K562 (cell line): ENCODE measurements around the gene FREM1. TPM values are rescaled to one million over a fixed set of nuclear protein-coding genes. Genes with fewer than 3 reads are reported as not detected.

Experiments used
- ATF7 ChIP-seq: fragments of 450-650 bp; IDR thresholded peaks from 2 replicates; pipeline ENCODE4 v1.7.1; 2014; ENCODE audit warnings: mild to moderate bottlenecking, moderate library complexity
- BCOR ChIP-seq: fragments of 450-650 bp; IDR thresholded peaks from 2 replicates; pipeline ENCODE4 v1.6.1; 2016
- BHLHE40 ChIP-seq: IDR thresholded peaks from 2 replicates; pipeline ENCODE4 v1.6.1; 2011; ENCODE audit warnings: low read length, improper control_type of control experiment
- BRF2 ChIP-seq: IDR thresholded peaks from 3 replicates; pipeline ENCODE4 v1.6.1; 2011; ENCODE audit warnings: borderline replicate concordance, mild to moderate bottlenecking; ENCODE audit not compliant: insufficient read length, insufficient read depth
- CBFB ChIP-seq: sonication (generic); formaldehyde crosslinking; IDR thresholded peaks from 2 replicates; pipeline ENCODE4 v1.4.0; 2020; ENCODE audit warnings: mild to moderate bottlenecking, missing genetic modification reagents
- CCAR2 ChIP-seq: fragments of 200-400 bp; formaldehyde crosslinking; IDR thresholded peaks from 2 replicates; pipeline ENCODE4 v1.6.1; 2017; ENCODE audit warnings: mild to moderate bottlenecking, low read depth, low read length
- CEBPG ChIP-seq, 3 experiments: fragments of 200-800 bp in 1 of 3; sonication (Bioruptor generic) in 1 of 3; sonication (generic) in 1 of 3; formaldehyde crosslinking in 1 of 3; IDR thresholded peaks in 2 of 3; conservative IDR thresholded peaks in 1 of 3; 2 replicates each; pipeline versions ENCODE4 v1.6.1 to v1.8.0; 2016 to 2022; ENCODE audit warnings: missing compliant biosample characterization in 2 of 3, missing genetic modification characterization in 2 of 3, mild to moderate bottlenecking in 1 of 3, missing genetic modification reagents in 1 of 3
- CEBPZ ChIP-seq: fragments of 150-350 bp; IDR thresholded peaks from 2 replicates; pipeline ENCODE4 v1.6.1; 2014; ENCODE audit warnings: low read depth, mild to moderate bottlenecking, low read length, borderline replicate concordance
- FOXJ2 ChIP-seq: fragments of 200-800 bp; sonication (Bioruptor generic); IDR thresholded peaks from 2 replicates; pipeline ENCODE4 v1.6.1; 2016; ENCODE audit warnings: missing genetic modification characterization, missing compliant biosample characterization
- MYNN ChIP-seq, 2 experiments: sonication (generic); formaldehyde crosslinking in 1 of 2; IDR thresholded peaks; 2 replicates each; pipeline versions ENCODE4 v1.5.0 to v1.6.1; 2016 to 2020; ENCODE audit warnings: antibody characterized with exemption in 1 of 2, missing genetic modification reagents in 1 of 2
- NFXL1 ChIP-seq: fragments of 450-650 bp; formaldehyde crosslinking; IDR thresholded peaks from 2 replicates; pipeline ENCODE4 v1.4.0; 2021; ENCODE audit warnings: mild to moderate bottlenecking
- RBM17 ChIP-seq: fragments of 200-400 bp; formaldehyde crosslinking; IDR thresholded peaks from 2 replicates; pipeline ENCODE4 v1.6.1; 2017; ENCODE audit warnings: low read depth, mild to moderate bottlenecking, low read length, borderline replicate concordance
- TAF9B ChIP-seq: fragments of 450-650 bp; IDR thresholded peaks from 2 replicates; pipeline ENCODE4 v1.6.1; 2018; ENCODE audit warnings: mild to moderate bottlenecking; ENCODE audit not compliant: partially characterized antibody
- ZNF740 ChIP-seq, 3 experiments: fragments of 200-800 bp in 1 of 3; sonication (Bioruptor generic) in 1 of 3; sonication (generic) in 1 of 3; formaldehyde crosslinking in 1 of 3; IDR thresholded peaks; 2 replicates each; pipeline versions ENCODE4 v1.6.1 to v1.8.0; 2016 to 2022; ENCODE audit warnings: mild to moderate bottlenecking in 2 of 3, missing compliant biosample characterization in 2 of 3, missing genetic modification characterization in 2 of 3, missing genetic modification reagents in 1 of 3
- ZSCAN29 ChIP-seq: fragments of 450-650 bp; IDR thresholded peaks from 2 replicates; pipeline ENCODE4 v1.6.1; 2017
- polyA plus RNA-seq, 8 experiments: library from polyadenylated mRNA; depleted of rRNA in 4 of 8; stranded (reverse) in 5 of 8; unstranded in 3 of 8; fragments of >200 nt; fragmentation: Nextera tagmentation in 2 of 8; fragmentation: Illumina TruSeq in 1 of 8; extraction: Ambion mirVana in 2 of 8; extraction: Trizol in 1 of 8; gene quantifications; 2 replicates each; pipeline versions ENCODE4 v1.2.1 to v1.2.3, GENCODE V29; 2011 to 2014; ENCODE audit warnings: inconsistent platforms in 1 of 8, missing spikeins in 1 of 8
- total RNA-seq, 7 experiments: library from RNA; depleted of rRNA in 6 of 7; stranded (reverse); fragments of >200 nt in 6 of 7; fragmentation: Illumina TruSeq in 2 of 7; extraction: Trizol in 2 of 7; gene quantifications; 2 replicates each; pipeline versions ENCODE4 v1.2.1 to v1.2.3, GENCODE V29; 2011 to 2021; ENCODE audit warnings: low replicate concordance in 1 of 7
- TF ChIP-seq, protein P1 (sequence below), 2 experiments: fragments of 450-650 bp in 1 of 2; sonication (generic) in 1 of 2; formaldehyde crosslinking in 1 of 2; IDR thresholded peaks in 1 of 2; conservative IDR thresholded peaks in 1 of 2; 2 replicates each; pipeline versions ENCODE4 v1.6.1 to v1.8.1; 2016 to 2023; ENCODE audit warnings: mild to moderate bottlenecking in 2 of 2, moderate library complexity in 2 of 2, inconsistent platforms in 1 of 2, missing genetic modification reagents in 1 of 2
- TF ChIP-seq, protein P2 (sequence below): IDR thresholded peaks from 3 replicates; pipeline ENCODE4 v1.6.1; 2011; ENCODE audit warnings: borderline replicate concordance, mild to moderate bottlenecking, moderate library complexity; ENCODE audit not compliant: insufficient read length; ENCODE audit errors: extremely low read depth

FREM1 gene
- total and polyA plus RNA-seq, 9 of the 15 experiments (the other 6 are each of a cell fraction or from before 2014, with no cell fraction given): 0.03 to 0.24 (median 0.13) TPM; not detected in 2

DNA sequence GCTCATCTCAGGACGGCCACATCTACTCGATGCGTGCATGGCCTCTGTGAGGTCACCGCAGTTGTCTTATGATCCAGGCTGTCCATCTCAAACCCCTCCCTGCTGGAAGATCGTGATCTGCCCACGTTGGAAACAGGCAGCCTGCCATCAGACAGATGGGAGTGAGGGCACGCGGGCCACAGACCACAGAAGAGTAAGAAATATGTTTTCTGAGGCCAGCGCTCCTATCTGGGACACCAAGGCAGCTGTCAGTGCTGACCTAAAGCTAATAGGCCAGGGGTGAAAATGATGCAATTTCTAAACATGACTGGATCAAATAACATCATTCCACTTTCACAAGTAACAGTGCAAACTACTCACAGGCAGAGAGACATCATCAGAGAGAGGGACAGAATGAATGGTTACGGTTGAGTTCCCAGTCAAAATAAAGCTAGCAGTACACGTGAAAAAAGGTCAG lies 130.6 kb downstream of the FREM1 start (continued):
- TF ChIP-seq CEBPG (CRISPR knock-in tag; IDR thresholded peaks at IDR 0.05): 0 out of 2 replicates have a peak, but pooled peaks have one; percentile 11
- TF ChIP-seq CEBPG (tag; conservative IDR thresholded peaks at IDR 0.05 in 1 of 2, IDR thresholded peaks at IDR 0.05 in 1 of 2): peak; percentile 85 to 93
- no peak for TF ChIP-seq CBFB (CRISPR knock-in tag)
- no peak for TF ChIP-seq BCOR
- TF ChIP-seq RBM17: no peak
- TF ChIP-seq FOXJ2 (tag): no peak
- no peak for TF ChIP-seq MYNN (IDR thresholded peaks at IDR 0.05)
- TF ChIP-seq MYNN (CRISPR knock-in tag; IDR thresholded peaks at IDR 0.05): no peak
- no peak for TF ChIP-seq ZNF740 (CRISPR knock-in tag; IDR thresholded peaks at IDR 0.05)
- no peak for TF ChIP-seq ZNF740 (tag; IDR thresholded peaks at IDR 0.05)
- TF ChIP-seq NFXL1 (CRISPR knock-in tag): no peak
- TF ChIP-seq CCAR2: no peak
- TF ChIP-seq BRF2: no peak
- TF ChIP-seq, protein P1, sequence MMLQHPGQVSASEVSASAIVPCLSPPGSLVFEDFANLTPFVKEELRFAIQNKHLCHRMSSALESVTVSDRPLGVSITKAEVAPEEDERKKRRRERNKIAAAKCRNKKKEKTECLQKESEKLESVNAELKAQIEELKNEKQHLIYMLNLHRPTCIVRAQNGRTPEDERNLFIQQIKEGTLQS (IDR thresholded peaks at IDR 0.05): peak; percentile 84
- TF ChIP-seq, protein P1 (CRISPR knock-in tag; conservative IDR thresholded peaks at IDR 0.05): no peak
- TF ChIP-seq TAF9B: no peak
- no peak for TF ChIP-seq CEBPZ
- TF ChIP-seq, protein P2, sequence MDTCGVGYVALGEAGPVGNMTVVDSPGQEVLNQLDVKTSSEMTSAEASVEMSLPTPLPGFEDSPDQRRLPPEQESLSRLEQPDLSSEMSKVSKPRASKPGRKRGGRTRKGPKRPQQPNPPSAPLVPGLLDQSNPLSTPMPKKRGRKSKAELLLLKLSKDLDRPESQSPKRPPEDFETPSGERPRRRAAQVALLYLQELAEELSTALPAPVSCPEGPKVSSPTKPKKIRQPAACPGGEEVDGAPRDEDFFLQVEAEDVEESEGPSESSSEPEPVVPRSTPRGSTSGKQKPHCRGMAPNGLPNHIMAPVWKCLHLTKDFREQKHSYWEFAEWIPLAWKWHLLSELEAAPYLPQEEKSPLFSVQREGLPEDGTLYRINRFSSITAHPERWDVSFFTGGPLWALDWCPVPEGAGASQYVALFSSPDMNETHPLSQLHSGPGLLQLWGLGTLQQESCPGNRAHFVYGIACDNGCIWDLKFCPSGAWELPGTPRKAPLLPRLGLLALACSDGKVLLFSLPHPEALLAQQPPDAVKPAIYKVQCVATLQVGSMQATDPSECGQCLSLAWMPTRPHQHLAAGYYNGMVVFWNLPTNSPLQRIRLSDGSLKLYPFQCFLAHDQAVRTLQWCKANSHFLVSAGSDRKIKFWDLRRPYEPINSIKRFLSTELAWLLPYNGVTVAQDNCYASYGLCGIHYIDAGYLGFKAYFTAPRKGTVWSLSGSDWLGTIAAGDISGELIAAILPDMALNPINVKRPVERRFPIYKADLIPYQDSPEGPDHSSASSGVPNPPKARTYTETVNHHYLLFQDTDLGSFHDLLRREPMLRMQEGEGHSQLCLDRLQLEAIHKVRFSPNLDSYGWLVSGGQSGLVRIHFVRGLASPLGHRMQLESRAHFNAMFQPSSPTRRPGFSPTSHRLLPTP: no peak
- no peak for TF ChIP-seq ZSCAN29
- no peak for TF ChIP-seq BHLHE40
- peak; percentile 30; the same call in 1 of the 2 replicates for TF ChIP-seq ATF7
